GM12878 (cell line): ENCODE data around the gene MAPKBP1. TPM values are rescaled to one million over a fixed set of nuclear protein-coding genes. Genes with fewer than 3 reads are reported as not detected.

ENCODE experiments used
- ATAC-seq: fragments of 200-7000 bp; cut with Tn5 transposase; 3 replicates; pipeline ENCODE4 v1.9.1; 2020; ENCODE audit warnings: mild to moderate bottlenecking, moderate library complexity
- BruUV-seq: library from RNA; stranded (reverse); fragments of 400-500 nt; replicated peaks from 2 replicates; lab custom pipeline; 2021; lab: Mats Ljungman, UMichigan
- CTCF ChIA-PET: fragments of 300-600 bp; sonication (Branson Sonifier 250); formaldehyde crosslinking; extraction: SDS; loops from one replicate; lab custom pipeline; 2021; ENCODE audit warnings: inconsistent platforms; lab: Yijun Ruan, JAX
- POLR2A ChIA-PET: fragments of 350-600 bp; formaldehyde crosslinking; extraction: SDS; loops from one replicate; lab custom pipeline; 2021; ENCODE audit warnings: inconsistent platforms; lab: Charles Lee
- RAD21 ChIA-PET: fragments of 300-600 bp; sonication (Branson Sonifier 250); formaldehyde crosslinking; loops from one replicate; lab custom pipeline; 2023; ENCODE audit warnings: antibody characterized with exemption; ENCODE audit not compliant: unreplicated experiment; lab: Charles Lee
- SMC1A ChIA-PET: fragments of 300-600 bp; sonication (Branson Sonifier 250); formaldehyde crosslinking; loops from one replicate; lab custom pipeline; 2023; ENCODE audit not compliant: unreplicated experiment, uncharacterized antibody; lab: Charles Lee
- DNase-seq: peaks from one replicate; pipeline ENCODE4 v3.0.0-alpha.2; 2011; ENCODE audit warnings: low read depth, low spot score
- FAIRE-seq: peaks from 3 replicates; lab custom pipeline; 2011; peaks lifted over from hg19 to GRCh38; lab: Jason Lieb, UNC
- H2AFZ ChIP-seq: 2 replicates; pipeline ENCODE4 v1.6.0; 2011; ENCODE audit warnings: low read depth, low read length, control low read depth; ENCODE audit not compliant: control insufficient read depth
- H3K27ac ChIP-seq: 2 replicates; pipeline ENCODE4 v1.5.1; 2011; ENCODE audit warnings: control low read depth; ENCODE audit not compliant: control insufficient read depth, insufficient read depth
- H3K27me3 ChIP-seq, 2 experiments: replicated peaks in 1 of 2; 2 replicates each; pipeline versions ENCODE4 v1.6.0 to v1.6.1; 2011; ENCODE audit warnings: low read length in 1 of 2; ENCODE audit not compliant: control insufficient read depth in 2 of 2, insufficient read depth in 2 of 2
- H3K36me3 ChIP-seq, 2 experiments: 2 replicates each; pipeline ENCODE4 v1.5.1; 2011; ENCODE audit warnings: low read length in 1 of 2; ENCODE audit not compliant: control insufficient read depth in 2 of 2, insufficient read depth in 2 of 2
- H3K4me1 ChIP-seq: 2 replicates; pipeline ENCODE4 v1.6.1; 2011; ENCODE audit warnings: mild to moderate bottlenecking, low read length, moderate library complexity, mixed read lengths; ENCODE audit not compliant: control insufficient read depth, insufficient read depth
- H3K4me2 ChIP-seq: 2 replicates; pipeline ENCODE4 v1.6.0; 2011; ENCODE audit warnings: control low read depth; ENCODE audit not compliant: control insufficient read depth, insufficient read depth
- H3K4me3 ChIP-seq: fragments of 200-600 bp; sonication (generic); 2 replicates; pipeline ENCODE4 v1.5.1; 2016
- H3K79me2 ChIP-seq: 2 replicates; pipeline ENCODE4 v1.6.0; 2011; ENCODE audit warnings: low read length; ENCODE audit not compliant: control insufficient read depth, insufficient read depth
- H3K9ac ChIP-seq: 2 replicates; pipeline ENCODE4 v1.8.0; 2011; ENCODE audit warnings: low read length, control low read depth, mixed read lengths; ENCODE audit not compliant: control insufficient read depth, insufficient read depth
- H3K9me3 ChIP-seq: replicated peaks from 3 replicates; pipeline ENCODE4 v1.5.1; 2011; ENCODE audit warnings: mild to moderate bottlenecking, low read length; ENCODE audit not compliant: control insufficient read depth, insufficient read depth
- H4K20me1 ChIP-seq: 2 replicates; pipeline ENCODE4 v1.6.0; 2011; ENCODE audit not compliant: control insufficient read depth, insufficient read depth
- CHD4 ChIP-seq: fragments of 200-600 bp; sonication (generic); IDR thresholded peaks from 2 replicates; pipeline ENCODE4 v1.6.1; 2016; ENCODE audit warnings: mild to moderate bottlenecking
- ESRRA ChIP-seq: IDR thresholded peaks from 2 replicates; pipeline ENCODE4 v1.6.1; 2012; ENCODE audit warnings: mild to moderate bottlenecking, low read length, improper control_type of control experiment
- ETV6 ChIP-seq, 2 experiments: fragments of 450-650 bp in 1 of 2; IDR thresholded peaks in 1 of 2; conservative IDR thresholded peaks in 1 of 2; 2 replicates each; pipeline ENCODE4 v1.6.1; 2014; ENCODE audit warnings: antibody characterized with exemption in 1 of 2, borderline replicate concordance in 1 of 2, low read depth in 1 of 2, mild to moderate bottlenecking in 1 of 2, moderate library complexity in 1 of 2
- JUND ChIP-seq: IDR thresholded peaks from 2 replicates; pipeline ENCODE4 v1.6.1; 2012; ENCODE audit warnings: low read depth, mild to moderate bottlenecking, low read length, improper control_type of control experiment, moderate library complexity
- MYB ChIP-seq: fragments of 150-350 bp; IDR thresholded peaks from 2 replicates; pipeline ENCODE4 v1.6.1; 2014; ENCODE audit warnings: mild to moderate bottlenecking, low read depth, low read length, borderline replicate concordance
- NR2F1 ChIP-seq: fragments of 450-650 bp; conservative IDR thresholded peaks from 2 replicates; pipeline ENCODE4 v1.6.1; 2017; ENCODE audit warnings: mild to moderate bottlenecking
- NRF1 ChIP-seq: conservative IDR thresholded peaks from 2 replicates; pipeline ENCODE4 v1.6.1; 2011; ENCODE audit warnings: mild to moderate bottlenecking, low read depth, low read length, improper control_type of control experiment
- RFX5 ChIP-seq: IDR thresholded peaks from 2 replicates; pipeline ENCODE4 v1.6.1; 2011; ENCODE audit warnings: low read depth, low read length, improper control_type of control experiment
- ZNF622 ChIP-seq: fragments of 450-650 bp; IDR thresholded peaks from 2 replicates; pipeline ENCODE4 v1.6.1; 2017; ENCODE audit warnings: mild to moderate bottlenecking, inconsistent platforms
- WGBS: methylation state at CpG from one replicate; pipeline ENCODE4 v1.1.6; 2016; ENCODE audit warnings: low lambda C conversion rate; ENCODE audit not compliant: insufficient replicate concordance, insufficient coverage; ENCODE audit errors: missing lambda C conversion rate; 5-methylcytosine and 5-hydroxymethylcytosine counted together
- in situ Hi-C: fragments of 300-500 bp; cut with MboI; formaldehyde crosslinking; loops from 9 replicates; pipeline ENCODE4 v1.14.3; 2018; ENCODE audit warnings: mixed read lengths
- intact Hi-C: fragments of 100-400 bp; cut with micrococcal nuclease; formaldehyde crosslinking; loops from one replicate; pipeline ENCODE4 v1.14.2; 2022; ENCODE audit not compliant: unreplicated experiment
- polyA plus RNA-seq, 11 experiments: library from polyadenylated mRNA; depleted of rRNA in 4 of 11; unstranded in 6 of 11; stranded (reverse) in 5 of 11; fragments of >200 nt; fragmentation: Nextera tagmentation in 4 of 11; fragmentation: Illumina TruSeq in 1 of 11; extraction: Ambion mirVana in 4 of 11; extraction: Trizol in 1 of 11; gene quantifications; 1 replicate in 1 of 11; 2 replicates in 10 of 11; pipeline versions ENCODE4 v1.2.1 to v1.2.3, GENCODE V29; 2011 to 2016; ENCODE audit warnings: inconsistent platforms in 2 of 11, missing spikeins in 2 of 11, low read depth in 1 of 11
- total RNA-seq, 4 experiments: library from RNA; depleted of rRNA in 3 of 4; stranded (reverse); fragments of >200 nt in 3 of 4; fragmentation: Illumina TruSeq in 1 of 4; extraction: Trizol in 1 of 4; gene quantifications; 2 replicates each; pipeline versions ENCODE4 v1.2.1 to v1.2.3, GENCODE V29; 2013 to 2021
- TF ChIP-seq, protein P1 (sequence below): fragments of 150-350 bp; IDR thresholded peaks from 2 replicates; pipeline ENCODE4 v1.6.1; 2016; ENCODE audit warnings: low read depth, low read length
- TF ChIP-seq, protein P2 (sequence below): IDR thresholded peaks from 2 replicates; pipeline ENCODE4 v1.6.1; 2012; ENCODE audit warnings: low read length, inconsistent platforms
- TF ChIP-seq, protein P3 (sequence below): fragments of 450-650 bp; IDR thresholded peaks from 2 replicates; pipeline ENCODE4 v1.6.1; 2017; ENCODE audit warnings: mild to moderate bottlenecking, moderate library complexity

The MAPKBP1 gene
- total and polyA plus RNA-seq, 10 of the 15 experiments (the other 5 are each of a cell fraction or from before 2014, with no cell fraction given), result 0.44 to 19.0 (median 7.3) TPM

DNA sequence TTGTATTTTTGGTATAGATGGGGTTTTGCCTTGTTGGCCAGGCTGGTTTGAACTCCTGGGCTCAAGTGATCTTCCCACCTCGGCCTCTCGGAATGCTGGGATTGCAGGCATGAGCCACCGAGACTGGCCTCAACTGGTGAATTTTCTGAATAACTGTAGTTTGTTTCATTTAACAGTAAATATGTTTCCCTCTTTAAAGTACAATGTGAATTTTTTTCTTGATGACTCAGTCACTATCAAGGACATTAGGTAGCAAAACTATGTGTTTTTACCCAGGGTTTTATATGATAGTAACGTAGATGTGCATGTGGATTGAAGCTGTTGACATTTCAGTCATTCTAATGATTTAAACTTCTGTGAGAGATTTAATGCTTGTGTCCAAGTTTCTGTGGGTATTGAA, 40.2 kb upstream of the MAPKBP1 start (continued):
- TF ChIP-seq NRF1, result no peak
- TF ChIP-seq, protein P1, sequence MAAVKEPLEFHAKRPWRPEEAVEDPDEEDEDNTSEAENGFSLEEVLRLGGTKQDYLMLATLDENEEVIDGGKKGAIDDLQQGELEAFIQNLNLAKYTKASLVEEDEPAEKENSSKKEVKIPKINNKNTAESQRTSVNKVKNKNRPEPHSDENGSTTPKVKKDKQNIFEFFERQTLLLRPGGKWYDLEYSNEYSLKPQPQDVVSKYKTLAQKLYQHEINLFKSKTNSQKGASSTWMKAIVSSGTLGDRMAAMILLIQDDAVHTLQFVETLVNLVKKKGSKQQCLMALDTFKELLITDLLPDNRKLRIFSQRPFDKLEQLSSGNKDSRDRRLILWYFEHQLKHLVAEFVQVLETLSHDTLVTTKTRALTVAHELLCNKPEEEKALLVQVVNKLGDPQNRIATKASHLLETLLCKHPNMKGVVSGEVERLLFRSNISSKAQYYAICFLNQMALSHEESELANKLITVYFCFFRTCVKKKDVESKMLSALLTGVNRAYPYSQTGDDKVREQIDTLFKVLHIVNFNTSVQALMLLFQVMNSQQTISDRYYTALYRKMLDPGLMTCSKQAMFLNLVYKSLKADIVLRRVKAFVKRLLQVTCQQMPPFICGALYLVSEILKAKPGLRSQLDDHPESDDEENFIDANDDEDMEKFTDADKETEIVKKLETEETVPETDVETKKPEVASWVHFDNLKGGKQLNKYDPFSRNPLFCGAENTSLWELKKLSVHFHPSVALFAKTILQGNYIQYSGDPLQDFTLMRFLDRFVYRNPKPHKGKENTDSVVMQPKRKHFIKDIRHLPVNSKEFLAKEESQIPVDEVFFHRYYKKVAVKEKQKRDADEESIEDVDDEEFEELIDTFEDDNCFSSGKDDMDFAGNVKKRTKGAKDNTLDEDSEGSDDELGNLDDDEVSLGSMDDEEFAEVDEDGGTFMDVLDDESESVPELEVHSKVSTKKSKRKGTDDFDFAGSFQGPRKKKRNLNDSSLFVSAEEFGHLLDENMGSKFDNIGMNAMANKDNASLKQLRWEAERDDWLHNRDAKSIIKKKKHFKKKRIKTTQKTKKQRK, result no peak

DNA sequence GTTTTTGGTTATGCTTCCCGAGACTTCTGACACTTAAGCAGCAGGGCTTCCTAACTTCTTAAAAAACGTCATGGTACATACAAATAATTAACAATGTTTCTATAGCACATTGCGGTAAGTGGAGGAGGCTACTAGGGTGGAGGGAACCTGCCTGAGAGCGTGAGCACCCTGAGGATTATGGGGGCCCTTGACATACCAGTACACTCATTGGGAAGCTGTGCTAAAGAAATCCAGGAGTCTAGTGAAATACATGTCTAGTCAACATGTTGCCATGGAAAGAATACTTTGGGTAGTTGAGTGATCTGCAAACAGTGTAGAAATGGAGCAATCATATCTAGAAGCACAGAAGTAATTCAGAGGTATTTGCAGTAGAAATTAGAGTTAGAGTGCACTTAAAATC, 39.2 kb upstream of the MAPKBP1 start:
- Histone ChIP-seq H3K27me3 (no peaks in the 10 kb centered on the region), H3K79me2 (no peaks in the 10 kb centered on the region), H3K4me3 (no peak overlapping the region), H4K20me1 (no peaks in the 10 kb centered on the region), H3K9ac (no peak overlapping the region), H3K36me3 (peaks cover 6 to 13% of the 10 kb centered on the region in 2 experiments; a peak in 3 of 4 replicates), H3K9me3 (no peaks in the 10 kb centered on the region), H3K4me1 (peaks cover 6% of the 10 kb centered on the region; the same call in 1 of the 2 replicates), H3K4me2 (no peak overlapping the region), H2AFZ (no peak overlapping the region), H3K27ac (no peak overlapping the region)
- in situ Hi-C loops (no loop called here), intact Hi-C loops (no loop called here)
- POLR2A ChIA-PET, result no interaction called here
- RAD21 ChIA-PET, result no interaction called here
- FAIRE-seq, result no peak
- BruUV-seq, result no TSS peak
- SMC1A ChIA-PET, result interaction anchor here (0.8 kb wide), 1 partner anchor 39 kb away, joined by 4 read pairs; the partner anchor contains the start of gene MAPKBP1
- 86% methylated on average over 4 of the region's 4 CpGs for WGBS
- no peak for DNase-seq
- ATAC-seq, result no peak
- CTCF ChIA-PET, result no interaction called here
- TF ChIP-seq MYB (no peak), RFX5 (no peak), ESRRA (no peak), CHD4 (no peak), ETV6 (conservative IDR thresholded peaks at IDR 0.05 in 1 of 2, IDR thresholded peaks at IDR 0.05 in 1 of 2; ENCODE audit: borderline replicate concordance in 1 of 2, low read depth in 1 of 2) (no peak), JUND (no peak), NR2F1 (no peak), ZNF622 (no peak)
- TF ChIP-seq, protein P2, sequence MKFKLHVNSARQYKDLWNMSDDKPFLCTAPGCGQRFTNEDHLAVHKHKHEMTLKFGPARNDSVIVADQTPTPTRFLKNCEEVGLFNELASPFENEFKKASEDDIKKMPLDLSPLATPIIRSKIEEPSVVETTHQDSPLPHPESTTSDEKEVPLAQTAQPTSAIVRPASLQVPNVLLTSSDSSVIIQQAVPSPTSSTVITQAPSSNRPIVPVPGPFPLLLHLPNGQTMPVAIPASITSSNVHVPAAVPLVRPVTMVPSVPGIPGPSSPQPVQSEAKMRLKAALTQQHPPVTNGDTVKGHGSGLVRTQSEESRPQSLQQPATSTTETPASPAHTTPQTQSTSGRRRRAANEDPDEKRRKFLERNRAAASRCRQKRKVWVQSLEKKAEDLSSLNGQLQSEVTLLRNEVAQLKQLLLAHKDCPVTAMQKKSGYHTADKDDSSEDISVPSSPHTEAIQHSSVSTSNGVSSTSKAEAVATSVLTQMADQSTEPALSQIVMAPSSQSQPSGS, result no peak
- TF ChIP-seq, protein P3, sequence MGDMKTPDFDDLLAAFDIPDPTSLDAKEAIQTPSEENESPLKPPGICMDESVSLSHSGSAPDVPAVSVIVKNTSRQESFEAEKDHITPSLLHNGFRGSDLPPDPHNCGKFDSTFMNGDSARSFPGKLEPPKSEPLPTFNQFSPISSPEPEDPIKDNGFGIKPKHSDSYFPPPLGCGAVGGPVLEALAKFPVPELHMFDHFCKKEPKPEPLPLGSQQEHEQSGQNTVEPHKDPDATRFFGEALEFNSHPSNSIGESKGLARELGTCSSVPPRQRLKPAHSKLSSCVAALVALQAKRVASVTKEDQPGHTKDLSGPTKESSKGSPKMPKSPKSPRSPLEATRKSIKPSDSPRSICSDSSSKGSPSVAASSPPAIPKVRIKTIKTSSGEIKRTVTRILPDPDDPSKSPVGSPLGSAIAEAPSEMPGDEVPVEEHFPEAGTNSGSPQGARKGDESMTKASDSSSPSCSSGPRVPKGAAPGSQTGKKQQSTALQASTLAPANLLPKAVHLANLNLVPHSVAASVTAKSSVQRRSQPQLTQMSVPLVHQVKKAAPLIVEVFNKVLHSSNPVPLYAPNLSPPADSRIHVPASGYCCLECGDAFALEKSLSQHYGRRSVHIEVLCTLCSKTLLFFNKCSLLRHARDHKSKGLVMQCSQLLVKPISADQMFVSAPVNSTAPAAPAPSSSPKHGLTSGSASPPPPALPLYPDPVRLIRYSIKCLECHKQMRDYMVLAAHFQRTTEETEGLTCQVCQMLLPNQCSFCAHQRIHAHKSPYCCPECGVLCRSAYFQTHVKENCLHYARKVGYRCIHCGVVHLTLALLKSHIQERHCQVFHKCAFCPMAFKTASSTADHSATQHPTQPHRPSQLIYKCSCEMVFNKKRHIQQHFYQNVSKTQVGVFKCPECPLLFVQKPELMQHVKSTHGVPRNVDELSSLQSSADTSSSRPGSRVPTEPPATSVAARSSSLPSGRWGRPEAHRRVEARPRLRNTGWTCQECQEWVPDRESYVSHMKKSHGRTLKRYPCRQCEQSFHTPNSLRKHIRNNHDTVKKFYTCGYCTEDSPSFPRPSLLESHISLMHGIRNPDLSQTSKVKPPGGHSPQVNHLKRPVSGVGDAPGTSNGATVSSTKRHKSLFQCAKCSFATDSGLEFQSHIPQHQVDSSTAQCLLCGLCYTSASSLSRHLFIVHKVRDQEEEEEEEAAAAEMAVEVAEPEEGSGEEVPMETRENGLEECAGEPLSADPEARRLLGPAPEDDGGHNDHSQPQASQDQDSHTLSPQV, result no peak
